Measurements from ENCODE around the gene MAP3K10. TPM values are rescaled to one million over a fixed set of nuclear protein-coding genes. Genes with fewer than 3 reads are reported as not detected.

The MAP3K10 gene
- polyA plus RNA-seq, 2 donors = 5.9 to 13.5 TPM

DNA sequence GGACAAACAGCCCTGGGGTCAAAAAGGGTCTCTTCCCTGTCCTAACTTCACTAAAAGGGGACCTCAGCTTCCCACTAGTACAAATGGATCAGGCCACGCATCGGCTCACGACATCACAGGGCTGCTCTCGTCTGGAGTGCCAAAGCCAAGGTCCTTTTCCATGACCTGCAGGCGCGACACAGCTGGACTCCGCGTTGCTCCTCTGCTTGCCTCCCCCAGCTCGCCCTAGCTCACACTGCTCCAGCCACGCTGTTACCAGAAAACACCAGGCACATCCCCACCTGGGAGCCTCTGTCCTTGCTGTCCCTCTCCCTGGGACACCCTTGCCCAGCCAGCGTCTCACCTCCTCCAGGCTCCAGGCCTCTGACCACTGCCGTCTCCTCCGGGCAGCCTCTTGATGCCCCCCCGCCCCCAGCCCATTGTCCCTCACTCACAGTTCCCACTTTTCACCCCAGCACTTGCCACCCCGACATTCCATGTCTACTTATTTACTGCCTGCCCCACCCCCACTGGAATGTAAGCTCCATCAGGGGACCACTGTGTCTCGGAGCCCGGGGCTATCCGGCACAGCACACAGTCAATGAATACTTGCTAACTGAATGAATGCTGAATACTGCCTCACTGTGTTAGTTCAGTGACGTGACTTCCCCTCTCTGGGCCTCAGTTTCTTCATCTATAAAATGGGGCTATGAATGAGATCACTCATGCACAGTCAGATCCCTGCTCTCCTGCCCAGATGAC lies 73.3 kb downstream of the MAP3K10 start:
- H3K4me1 ChIP-seq (ENCODE audit: control insufficient read depth in 2 of 2, insufficient read depth in 2 of 2, low read length in 1 of 2) = no peaks in the 10 kb centered on the region
- no peak overlapping the region for H3K4me3 ChIP-seq (ENCODE audit: low read depth in 1 of 2, low read length in 2 of 2)
- H3K27ac ChIP-seq (ENCODE audit: low read depth in 2 of 2, low read length in 1 of 2) = no peak overlapping the region
- WGBS, 2 donors = 89% methylated on average over 19 of the region's 19 CpGs
- H3K36me3 ChIP-seq (ENCODE audit: control insufficient read depth in 2 of 2, insufficient read depth in 2 of 2, low read length in 1 of 2) = peaks cover 12 to 24% of the 10 kb centered on the region in 2 donors
- H3K9me3 ChIP-seq (ENCODE audit: control insufficient read depth in 2 of 2, insufficient read depth in 1 of 2, low read depth in 1 of 2, low read length in 1 of 2) = no peaks in the 10 kb centered on the region
- no peaks in the 10 kb centered on the region for H3K27me3 ChIP-seq (ENCODE audit: control insufficient read depth in 1 of 2, insufficient read depth in 2 of 2, low read length in 2 of 2)

Other genes with a start within 250 kb of the MAP3K10 start
- gene PSMC4, start 220.3 kb upstream of the MAP3K10 start, polyA plus RNA-seq = 10 to 100 TPM; 50.1 to 73.8 TPM
- under 1 TPM; 0.52 to 0.90 TPM for gene ZNF546, start 194.4 kb upstream of the MAP3K10 start, polyA plus RNA-seq
- gene ZNF780B, start 135.2 kb upstream of the MAP3K10 start, polyA plus RNA-seq = 1 to 10 TPM; 2.4 to 5.5 TPM
- gene ZNF780A, start 100.5 kb upstream of the MAP3K10 start, polyA plus RNA-seq = 10 to 100 TPM; 17.7 to 20.9 TPM
- not detected for gene TTC9B, start 27.0 kb downstream of the MAP3K10 start, polyA plus RNA-seq
- gene CCNP, start 35.3 kb downstream of the MAP3K10 start, polyA plus RNA-seq = under 1 TPM; 0.06 to 0.07 TPM
- 10 to 100 TPM; 51.9 to 56.0 TPM for gene AKT2, start 93.9 kb downstream of the MAP3K10 start, polyA plus RNA-seq
- gene C19orf47, start 157.0 kb downstream of the MAP3K10 start, polyA plus RNA-seq = 10 to 100 TPM; 13.8 to 15.4 TPM
- 10 to 100 TPM; 46.6 to 60.1 TPM for gene PLD3, start 157.3 kb downstream of the MAP3K10 start, polyA plus RNA-seq
- under 1 TPM; 0.04 to 0.08 TPM for gene HIPK4, start 198.8 kb downstream of the MAP3K10 start, polyA plus RNA-seq
- gene PRX, start 222.0 kb downstream of the MAP3K10 start, polyA plus RNA-seq = 1 to 10 TPM; 1.0 to 1.1 TPM
- gene SERTAD1, start 234.6 kb downstream of the MAP3K10 start, polyA plus RNA-seq = 10 to 100 TPM; 20.7 to 21.5 TPM